AG08396 (cell line): ENCODE measurements around the gene KLHL42.

ENCODE experiments used
- DNase-seq: peaks from one replicate; pipeline ENCODE4 v3.0.0; 2012; ENCODE audit warnings: low spot score, mixed read lengths

Gene KLHL42

DNA sequence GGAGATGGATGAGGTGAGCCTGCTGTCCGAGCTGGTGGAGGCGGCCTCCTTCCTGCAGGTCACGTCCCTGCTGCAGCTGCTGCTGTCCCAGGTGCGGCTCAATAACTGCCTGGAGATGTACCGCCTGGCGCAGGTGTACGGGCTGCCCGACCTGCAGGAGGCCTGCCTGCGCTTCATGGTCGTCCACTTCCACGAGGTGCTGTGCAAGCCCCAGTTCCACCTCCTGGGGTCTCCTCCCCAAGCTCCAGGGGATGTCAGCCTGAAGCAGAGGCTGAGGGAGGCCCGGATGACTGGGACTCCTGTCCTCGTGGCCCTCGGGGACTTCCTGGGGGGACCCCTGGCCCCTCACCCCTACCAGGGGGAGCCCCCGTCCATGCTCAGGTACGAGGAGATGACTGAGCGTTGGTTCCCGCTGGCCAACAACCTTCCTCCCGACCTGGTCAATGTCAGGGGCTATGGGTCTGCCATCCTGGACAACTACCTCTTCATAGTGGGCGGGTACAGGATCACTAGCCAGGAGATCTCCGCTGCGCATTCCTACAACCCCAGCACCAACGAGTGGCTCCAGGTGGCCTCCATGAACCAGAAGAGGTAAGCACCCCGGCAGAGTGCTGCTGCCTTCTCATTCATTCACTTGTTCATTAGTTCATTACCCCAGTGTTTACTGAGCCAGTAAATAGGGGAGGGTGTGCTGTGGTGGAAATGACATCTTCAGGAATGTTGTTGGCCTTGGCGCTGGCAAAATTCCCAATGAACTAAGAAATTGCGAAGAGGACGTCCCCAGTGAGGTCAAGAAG lies 777 bp downstream of the KLHL42 start:
- peak; percentile 60 for DNase-seq

DNA sequence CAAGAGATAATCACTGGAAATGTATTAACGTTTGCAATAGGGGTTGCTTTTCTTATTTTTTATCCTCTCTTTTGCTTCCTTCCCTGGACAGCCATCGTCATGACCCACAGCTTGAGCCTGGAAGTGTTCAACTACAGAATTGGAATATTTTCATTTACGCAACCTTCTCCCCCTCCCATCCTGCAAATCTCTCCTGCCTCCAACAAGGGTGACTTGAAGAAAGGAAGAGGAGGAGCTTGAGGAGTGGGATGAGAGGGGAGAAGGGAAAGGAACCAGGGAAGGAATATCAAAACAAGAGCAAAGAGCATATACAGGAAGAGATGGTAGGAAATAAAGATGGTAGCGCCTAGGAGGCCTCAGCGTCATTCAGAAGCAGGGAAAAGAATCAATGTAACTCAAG lies 1.6 kb downstream of the KLHL42 start:
- no peak for DNase-seq

DNA sequence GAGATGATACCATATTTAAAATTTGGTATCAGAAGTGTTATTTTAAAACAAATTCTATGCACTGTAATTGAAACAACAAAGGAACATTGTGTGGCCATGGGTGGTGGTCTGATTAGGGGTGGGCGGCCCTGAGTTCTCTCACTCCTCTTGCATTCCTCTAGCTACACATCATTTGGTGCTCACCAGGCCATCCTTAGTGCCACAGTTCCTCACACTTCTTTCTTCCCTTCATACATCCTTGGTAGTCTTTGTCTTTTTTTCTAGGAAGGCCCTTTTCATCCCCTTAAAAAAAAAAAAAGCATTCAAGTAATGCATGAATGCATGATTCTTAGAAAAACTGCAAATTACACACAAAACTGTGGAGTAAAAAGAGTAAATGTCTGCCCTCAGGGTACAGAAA lies 2.4 kb downstream of the KLHL42 start:
- DNase-seq = no peak

DNA sequence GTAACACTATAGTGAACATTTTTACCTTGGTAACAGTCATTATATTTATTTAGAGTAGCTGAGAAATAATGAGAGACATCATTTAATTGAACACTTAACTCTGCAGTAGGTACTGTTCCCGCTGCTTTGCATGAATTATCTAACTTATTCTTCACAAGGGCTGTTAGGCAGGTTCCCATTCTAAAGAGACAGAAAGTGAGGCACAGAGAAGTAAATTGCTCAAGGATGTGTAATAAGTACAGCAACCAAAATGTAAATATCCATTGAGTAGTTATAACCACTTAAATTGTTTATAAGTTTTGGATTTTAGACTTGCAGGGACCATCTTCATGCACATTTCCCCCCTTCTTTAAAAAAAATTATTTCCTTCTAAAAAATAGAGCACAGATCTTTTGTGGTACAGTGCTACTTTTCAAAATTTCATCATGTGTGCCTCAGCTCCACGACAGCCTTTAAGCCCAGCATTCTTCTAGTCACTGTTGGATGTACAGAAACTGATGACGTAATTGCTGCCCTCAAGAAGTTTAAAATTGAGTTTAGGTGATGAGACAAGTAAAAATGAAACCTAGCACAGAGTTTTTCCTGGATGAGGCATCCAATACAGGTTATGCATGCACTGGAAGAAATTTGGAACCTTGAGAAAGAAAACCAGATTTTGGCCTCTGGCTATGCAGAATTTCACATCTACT lies 6.0 kb downstream of the KLHL42 start:
- DNase-seq = peak; percentile 21

DNA sequence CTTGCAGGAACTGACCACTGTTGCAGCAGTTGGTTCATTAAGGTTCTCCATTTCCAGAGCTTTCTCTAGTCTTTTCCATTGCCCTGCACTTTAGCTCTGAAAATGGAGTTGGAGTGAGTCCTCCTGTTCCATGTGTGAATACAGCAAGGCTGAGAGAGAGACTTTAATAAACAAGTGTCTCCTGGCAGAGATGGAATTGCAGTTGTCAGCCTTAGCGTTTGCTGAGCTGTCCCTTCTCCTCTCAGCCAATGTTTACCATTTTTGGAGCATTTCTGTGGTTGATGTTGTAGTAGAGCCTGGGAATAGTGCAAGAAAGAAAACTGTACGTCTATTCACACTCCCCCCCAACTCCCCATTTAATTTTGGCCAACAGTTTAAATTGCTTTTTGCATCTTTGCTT lies 7.5 kb downstream of the KLHL42 start:
- peak; percentile 65 for DNase-seq

DNA sequence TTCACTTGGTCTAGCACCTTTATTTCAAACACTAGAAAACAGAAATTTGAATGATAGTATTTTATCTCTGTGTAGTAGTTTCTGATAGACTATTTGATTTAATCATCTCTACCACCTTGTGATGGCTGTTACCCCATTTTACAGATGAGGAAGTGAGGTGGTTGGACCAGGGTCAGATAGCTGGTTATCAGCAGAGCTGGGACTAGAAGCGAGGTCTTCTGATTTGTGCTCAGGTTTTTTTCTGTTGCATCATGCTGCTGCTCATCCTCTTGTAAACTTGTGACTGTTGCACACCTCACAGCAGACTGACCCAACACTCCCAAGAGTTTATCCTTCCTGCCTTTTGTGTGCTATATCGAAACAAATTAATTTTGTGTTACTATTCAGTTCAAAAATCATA lies 10.1 kb downstream of the KLHL42 start:
- no peak for DNase-seq

DNA sequence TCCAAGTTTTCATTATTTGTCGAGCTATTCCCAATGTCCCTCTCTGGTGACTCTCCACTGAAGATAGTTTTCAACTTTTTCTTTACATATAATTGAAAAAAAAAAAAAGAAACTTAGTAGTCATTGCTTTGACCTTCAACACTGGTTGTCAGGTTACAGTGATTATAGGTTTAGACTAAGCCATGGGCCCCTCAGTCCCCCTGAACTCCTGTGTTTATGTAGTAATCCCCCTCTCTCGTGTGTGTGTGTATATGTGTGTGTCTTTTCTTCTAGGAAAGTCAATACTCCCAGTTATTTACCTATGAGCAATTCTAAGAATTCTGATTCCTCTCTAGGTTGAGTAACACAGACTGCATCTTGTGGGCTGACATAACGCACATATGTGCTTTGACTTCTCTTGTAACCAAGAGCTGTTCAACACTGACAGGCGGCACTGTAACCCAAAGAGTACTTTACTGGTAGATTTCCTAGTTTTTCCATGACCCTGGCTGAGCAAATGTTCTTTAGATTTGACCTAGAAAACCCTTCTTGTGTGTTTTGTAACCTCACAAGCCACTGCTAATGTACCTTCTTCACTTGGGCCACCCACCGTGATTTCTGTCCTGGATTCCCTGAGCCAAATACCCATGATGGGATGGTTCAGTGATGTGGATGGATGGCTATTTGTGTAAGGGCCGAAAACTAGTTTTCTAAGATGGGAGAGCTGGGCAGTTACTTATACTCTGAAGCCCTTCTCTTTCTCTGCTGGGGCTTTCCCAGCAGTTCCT lies 15.0 kb downstream of the KLHL42 start:
- DNase-seq = no peak

DNA sequence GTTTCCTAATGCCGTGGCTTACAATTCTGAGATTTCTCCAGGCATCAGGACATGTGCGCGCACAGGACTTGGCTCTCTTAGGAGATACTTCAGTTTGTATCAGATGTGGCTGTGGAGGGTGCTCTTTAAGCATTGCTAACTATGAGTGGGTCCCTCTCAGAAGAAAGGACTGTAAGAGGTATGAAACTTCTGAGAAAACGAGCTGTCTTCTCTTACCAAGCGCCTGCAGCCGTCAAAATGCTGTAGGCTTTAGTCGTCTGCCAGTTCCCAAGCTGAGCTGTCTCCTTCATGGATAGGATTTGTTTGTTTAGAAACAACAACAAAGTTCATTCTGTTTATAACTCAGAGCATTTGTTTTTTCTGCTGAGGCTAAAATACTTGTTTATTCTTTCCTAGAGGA lies 16.1 kb downstream of the KLHL42 start:
- no peak for DNase-seq

DNA sequence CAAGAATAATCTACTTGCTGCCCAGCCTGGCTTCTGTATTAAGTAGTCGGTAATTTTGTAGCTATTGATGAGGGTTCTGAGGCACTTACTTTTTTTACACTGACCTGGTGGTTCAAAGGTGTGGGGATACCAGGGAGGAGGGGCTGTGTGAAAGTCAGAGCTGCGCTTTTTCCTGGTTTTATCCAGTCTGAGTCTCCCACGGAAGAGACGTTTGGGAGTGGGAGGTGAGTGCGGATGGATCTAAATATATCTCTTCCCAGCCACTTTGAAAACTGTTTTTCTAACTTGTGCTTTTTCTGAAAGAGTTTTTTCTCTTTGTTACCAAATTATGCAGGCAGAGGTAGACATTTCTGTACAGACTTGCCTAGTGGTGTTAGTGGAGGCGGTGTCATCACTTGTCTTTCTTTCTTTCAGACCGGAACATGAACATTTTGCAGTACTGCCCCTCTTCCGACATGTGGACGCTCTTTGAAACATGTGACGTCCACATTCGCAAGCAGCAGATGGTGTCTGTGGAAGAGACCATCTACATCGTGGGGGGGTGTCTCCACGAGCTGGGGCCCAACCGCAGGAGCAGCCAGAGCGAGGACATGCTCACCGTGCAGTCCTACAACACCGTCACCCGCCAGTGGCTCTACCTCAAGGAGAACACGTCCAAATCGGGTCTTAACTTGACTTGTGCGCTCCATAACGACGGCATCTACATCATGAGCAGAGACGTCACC lies 17.4 kb downstream of the KLHL42 start:
- no peak for DNase-seq

DNA sequence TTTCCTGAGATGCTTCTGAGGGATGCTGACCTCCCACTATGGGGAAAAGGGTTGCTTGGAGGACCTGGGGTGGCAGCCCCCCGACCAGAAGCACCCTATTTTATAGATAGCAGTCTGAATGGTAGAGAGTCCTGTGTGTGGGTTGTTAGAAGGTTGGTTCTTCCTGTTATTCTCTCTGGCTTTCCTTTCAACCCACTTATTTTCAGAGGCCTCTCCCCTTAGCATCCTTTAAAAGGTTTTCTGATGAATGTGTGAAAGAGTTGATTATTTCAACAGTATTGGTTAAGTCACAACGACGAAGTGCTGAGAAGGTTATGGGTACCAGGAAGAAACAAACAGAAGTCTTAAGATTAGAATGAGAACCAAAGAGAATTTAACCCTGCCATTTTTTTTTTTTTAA lies 20.8 kb downstream of the KLHL42 start:
- no peak for DNase-seq

DNA sequence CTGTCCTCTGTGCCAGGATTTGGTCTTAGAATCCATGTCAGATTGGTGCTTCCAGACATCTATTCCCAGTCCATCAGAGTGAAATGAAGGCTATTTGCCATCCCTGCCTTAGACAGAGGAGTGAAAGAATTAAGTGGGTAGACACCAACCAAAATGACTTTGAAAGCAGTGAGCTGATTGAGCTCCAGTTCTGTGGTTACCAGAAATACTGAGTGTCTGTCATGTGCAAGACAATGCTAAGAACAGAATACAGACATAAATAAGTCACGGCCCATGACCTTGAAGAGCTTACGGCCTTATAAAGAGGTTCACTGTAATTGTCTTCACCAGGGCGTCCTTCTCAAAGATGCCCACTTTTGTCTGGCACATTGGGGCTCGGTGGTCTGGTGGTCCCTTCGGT lies 21.6 kb downstream of the KLHL42 start:
- no peak for DNase-seq

DNA sequence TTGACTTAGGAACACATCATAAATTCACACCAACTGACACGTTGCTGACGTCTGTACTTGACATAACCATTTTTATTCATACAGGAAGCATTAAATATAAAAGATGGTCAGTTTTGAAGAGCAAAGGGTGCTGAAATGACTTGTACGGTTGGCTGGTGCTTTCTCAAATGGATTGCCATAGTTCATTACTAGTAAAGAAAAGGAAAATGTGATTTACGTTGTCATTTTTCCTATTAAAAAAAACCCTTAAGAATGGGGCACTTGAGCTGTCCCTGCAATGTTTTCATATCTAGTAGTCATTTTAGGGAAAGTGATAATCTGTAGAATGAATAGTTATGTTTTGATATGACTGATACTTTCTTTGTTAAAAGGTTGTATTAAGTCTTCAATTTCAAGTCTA lies 22.5 kb downstream of the KLHL42 start:
- DNase-seq = no peak

DNA sequence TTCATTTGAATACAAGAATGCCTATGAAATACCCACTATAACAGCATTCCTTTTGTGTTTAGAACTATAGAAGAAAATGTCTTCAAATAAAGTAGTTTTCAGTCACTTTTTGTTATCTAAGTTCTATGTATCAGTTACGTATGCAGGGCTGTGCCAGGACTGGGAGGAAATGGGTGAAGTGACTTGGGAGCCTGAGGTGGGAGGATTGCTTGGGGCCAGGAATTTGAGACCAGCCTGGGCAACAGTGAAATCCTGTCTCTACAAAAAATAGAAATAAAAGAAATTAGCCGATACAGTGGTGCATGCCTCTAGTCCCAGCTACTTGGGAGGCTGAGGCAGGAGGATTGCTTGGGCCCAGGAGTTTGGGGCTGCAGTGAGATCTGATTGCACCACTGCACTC lies 22.9 kb downstream of the KLHL42 start:
- DNase-seq = no peak

DNA sequence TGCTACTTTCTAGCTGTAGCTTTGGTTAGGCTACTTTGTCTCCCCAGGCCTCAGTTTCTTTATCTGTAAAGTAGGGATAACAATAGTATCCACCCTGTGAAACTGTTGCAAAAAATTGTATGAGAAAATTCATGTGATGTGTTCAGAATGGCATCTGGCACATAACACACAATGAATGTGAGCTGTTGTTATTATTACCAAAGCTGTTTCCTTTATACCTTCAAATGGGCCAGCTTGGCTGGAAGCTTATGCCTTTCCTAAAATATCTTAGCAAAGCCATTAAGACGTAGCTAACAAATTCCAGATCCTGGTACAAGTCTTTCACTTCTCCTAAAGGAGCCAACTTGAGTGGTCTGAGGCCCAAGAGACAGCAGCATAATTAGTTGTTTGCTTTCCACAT lies 25.2 kb downstream of the KLHL42 start:
- DNase-seq = no peak

DNA sequence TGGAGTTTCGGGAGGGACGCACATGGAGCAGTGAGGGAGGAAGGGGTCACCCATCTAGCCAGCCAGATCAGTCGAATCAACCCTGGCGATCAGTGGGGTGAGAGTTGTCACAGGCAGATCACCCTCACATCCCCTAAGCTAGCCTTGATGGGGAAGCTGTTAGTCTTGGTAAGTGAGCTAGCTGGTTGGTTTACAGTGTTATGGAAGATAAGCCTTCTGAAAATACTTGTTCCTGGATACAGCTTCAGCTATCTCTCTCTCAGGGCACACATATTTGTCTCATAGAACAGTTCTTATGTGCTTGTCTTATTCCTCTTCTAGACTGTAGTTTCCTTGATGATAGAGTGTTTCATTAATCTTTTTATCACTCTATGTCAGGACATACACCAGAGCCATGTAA lies 26.2 kb downstream of the KLHL42 start:
- DNase-seq = no peak

DNA sequence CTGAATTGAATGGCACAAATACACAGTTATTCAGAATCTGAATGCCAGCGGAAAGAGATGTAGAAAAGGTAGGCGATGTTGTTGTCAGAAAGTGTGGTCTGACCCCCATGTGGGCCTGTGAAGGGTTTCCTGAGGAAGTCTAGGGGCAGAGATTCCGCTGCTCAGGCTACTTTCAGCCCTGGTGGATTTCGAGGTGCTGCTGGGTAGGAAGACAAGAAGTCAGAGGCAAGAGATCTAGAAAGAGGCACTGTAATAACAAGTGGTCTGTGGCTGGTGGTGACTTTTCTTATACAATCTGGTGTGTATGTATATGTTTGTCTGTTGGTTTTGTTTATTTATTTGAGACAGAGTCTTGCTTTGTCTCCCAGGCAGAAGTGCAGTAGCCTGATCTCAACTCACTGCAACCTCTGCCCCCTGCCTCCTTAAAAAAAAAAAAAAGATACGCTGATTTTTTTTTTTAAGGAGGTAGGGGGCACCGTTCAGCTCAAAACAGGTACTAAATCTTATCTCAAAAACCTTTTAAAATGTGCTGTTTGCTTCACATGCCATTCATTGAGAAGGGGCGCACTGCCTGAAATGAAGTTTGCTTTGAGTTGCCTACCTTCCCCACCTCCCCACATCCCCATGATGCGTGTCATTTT lies 27.1 kb downstream of the KLHL42 start:
- no peak for DNase-seq

DNA sequence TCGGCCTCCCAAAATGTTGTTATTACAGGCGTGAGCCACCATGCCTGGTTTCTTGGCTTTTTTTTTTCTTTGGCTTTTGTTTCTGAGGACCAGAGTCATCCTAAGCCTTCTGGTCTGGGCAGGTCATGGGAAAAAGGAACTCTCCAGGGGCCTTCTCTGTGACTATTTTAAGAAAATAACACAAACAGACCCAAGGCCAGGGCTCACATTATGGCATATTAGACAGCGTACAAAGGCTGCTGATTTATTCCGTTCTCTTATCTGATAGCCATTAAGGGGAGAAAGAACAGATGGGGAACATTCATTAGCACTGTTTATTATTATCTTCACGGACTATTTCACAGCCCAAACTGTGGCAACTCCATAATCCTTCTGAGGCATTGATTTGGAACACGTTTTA lies 28.8 kb downstream of the KLHL42 start:
- no peak for DNase-seq

DNA sequence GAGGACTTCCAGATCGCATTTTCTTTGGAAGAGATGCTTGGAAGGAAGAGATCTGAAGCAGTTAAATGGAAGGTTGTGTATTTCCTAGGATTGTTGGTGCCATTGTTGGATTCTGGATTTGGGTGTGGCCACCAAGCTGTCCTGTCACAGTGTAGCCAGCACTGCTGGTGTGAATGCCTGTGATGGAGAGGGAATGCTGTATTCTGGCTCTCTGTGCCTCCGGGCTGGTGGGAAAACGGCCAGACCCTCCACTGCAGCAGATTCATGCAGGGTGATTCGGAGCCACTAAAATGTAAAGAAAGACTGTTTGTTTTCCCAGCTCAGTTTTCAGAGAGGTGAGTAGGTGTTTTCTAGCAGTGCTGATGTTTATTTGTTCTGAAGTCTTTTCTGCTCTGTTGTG lies 30.7 kb downstream of the KLHL42 start:
- DNase-seq = no peak

DNA sequence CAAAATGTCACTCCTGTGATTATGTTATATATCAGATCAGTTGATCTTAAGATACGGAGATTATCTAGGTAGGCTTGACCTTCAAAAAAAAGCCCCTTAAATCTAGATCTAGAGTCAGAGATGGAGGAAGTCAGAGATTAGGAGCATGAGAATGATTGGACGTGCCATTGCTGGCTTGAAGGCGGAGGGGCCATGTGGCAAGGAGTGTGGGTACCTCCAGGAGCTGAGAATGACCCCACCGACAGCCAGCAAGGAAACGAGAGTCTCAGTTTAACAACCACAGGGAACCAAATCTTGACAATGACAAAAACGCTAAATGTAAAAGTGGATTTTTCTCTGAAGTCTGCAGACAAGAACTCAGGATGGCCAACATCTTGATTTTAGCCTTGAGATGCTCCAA lies 32.5 kb downstream of the KLHL42 start:
- DNase-seq = no peak

DNA sequence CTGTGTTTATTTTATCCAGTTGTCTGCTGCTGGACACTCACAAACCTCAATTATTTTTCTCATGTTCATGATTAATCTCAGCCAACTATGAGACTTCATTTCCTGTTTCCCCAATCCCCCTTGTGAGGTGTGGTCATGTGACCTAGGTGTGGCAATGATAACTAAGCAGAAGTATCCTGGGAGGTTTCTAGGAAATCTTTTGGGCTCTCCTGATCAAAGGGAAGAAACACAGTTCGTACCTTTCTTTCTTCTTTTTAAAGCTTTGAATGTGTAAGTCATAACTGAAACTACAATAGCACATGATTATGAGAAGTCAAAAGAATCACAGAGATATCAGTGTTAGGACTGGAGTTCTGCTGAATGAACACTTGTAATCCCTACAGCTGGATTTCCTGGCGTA lies 34.4 kb downstream of the KLHL42 start:
- DNase-seq = no peak

DNA sequence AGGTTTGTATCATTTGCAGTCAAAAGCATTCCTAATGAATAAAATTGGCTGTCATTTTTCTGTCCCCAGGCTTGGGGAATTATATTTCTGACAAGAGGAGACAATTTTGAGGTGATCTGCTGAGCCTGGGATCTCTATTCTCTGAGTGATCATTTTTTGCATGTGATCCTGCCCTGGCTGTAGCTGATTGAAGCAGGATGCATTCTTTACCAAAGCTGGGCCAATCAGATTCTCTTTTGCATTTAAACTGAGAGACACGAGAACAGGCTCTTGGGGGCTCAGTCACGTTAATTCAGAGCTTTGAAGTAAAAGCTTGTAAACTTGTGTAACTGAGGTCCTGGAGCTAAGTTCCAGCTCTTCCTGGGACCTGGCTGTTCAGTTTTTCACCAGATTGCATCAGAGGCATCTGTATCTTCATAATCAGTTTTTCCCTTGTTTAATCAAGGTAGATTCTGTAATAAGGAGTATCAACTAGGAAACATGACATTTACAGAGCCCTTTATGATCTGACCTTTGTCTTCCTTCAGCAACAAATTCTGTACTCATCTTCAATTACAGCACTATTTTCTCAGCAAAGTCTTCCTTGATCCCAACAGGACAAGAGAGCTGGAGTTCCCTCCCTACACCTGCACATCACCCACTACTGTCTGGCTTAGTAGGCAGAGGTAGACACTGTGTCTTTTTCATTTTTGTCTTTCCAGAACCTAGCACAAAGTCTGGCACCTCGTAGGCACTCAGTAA lies 35.0 kb downstream of the KLHL42 start:
- DNase-seq = peak; percentile 12
